Heart left ventricle (tissue), 16 donors: ENCODE measurements around the gene TMEM39B. TPM values are rescaled to one million over a fixed set of nuclear protein-coding genes. Genes with fewer than 3 reads are reported as not detected.
A peak's percentile ranks its signal among the peaks of the same experiment; 100 is the strongest.
"Not testable (repeated sequence)": the region's sequence is repeated elsewhere in the genome, so short reads cannot be mapped to it uniquely, and the experiment has no call there.

Experiments
- ATAC-seq, 4 donors: fragments of 200-7000 bp; cut with Tn5 transposase; one replicate each; pipeline ENCODE4 v1.9.1; 2020 to 2022; ENCODE audit warnings: moderate library complexity in 4 of 4, mild to moderate bottlenecking in 3 of 4, moderate number of reproducible peaks in 1 of 4
- DNase-seq, 5 donors: peaks; one replicate each; pipeline ENCODE4 v3.0.0-alpha.2; 2020
- H3K27ac ChIP-seq, 12 donors: fragments of 200-600 bp; sonication (generic) in 4 of 12; one replicate each; pipeline versions ENCODE4 v1.5.0 to v1.8.0; 2016 to 2022; ENCODE audit warnings: mild to moderate bottlenecking in 2 of 12
- H3K27me3 ChIP-seq, 9 donors: fragments of 200-600 bp; sonication (generic) in 2 of 9; one replicate each; pipeline versions ENCODE4 v1.5.1 to v1.8.0; 2016 to 2022; ENCODE audit warnings: mild to moderate bottlenecking in 3 of 9
- H3K36me3 ChIP-seq, 9 donors: fragments of 200-600 bp; sonication (generic) in 2 of 9; one replicate each; pipeline versions ENCODE4 v1.5.0 to v1.8.0; 2018 to 2022; ENCODE audit warnings: mild to moderate bottlenecking in 2 of 9
- H3K4me1 ChIP-seq, 12 donors: fragments of 200-600 bp; sonication (generic) in 4 of 12; one replicate each; pipeline versions ENCODE4 v1.5.0 to v1.8.0; 2016 to 2022; ENCODE audit warnings: mild to moderate bottlenecking in 3 of 12
- H3K4me3 ChIP-seq, 12 donors: fragments of 200-600 bp; sonication (generic) in 4 of 12; one replicate each; pipeline versions ENCODE4 v1.5.0 to v1.8.0; 2017 to 2022; ENCODE audit warnings: mild to moderate bottlenecking in 9 of 12, moderate library complexity in 4 of 12
- H3K9me3 ChIP-seq, 12 donors: fragments of 200-600 bp; sonication (generic) in 4 of 12; one replicate each; pipeline versions ENCODE4 v1.5.0 to v1.8.0; 2016 to 2022; ENCODE audit warnings: mild to moderate bottlenecking in 1 of 12
- POLR2A ChIP-seq, 2 donors: fragments of 450-650 bp; IDR thresholded peaks; one replicate each; pipeline ENCODE4 v1.6.1; 2017; ENCODE audit warnings: antibody characterized with exemption in 2 of 2, mild to moderate bottlenecking in 2 of 2, moderate library complexity in 2 of 2
- WGBS, 4 donors: extraction: QIAGEN DNeasy Blood & Tissue Kit in 2 of 4; methylation state at CpG; one replicate each; pipeline versions ENCODE4 v1.1.5 to v1.1.7; 2013 to 2018; 5-methylcytosine and 5-hydroxymethylcytosine counted together
- intact Hi-C, 10 donors: fragments of 100-400 bp; cut with DNase I; formaldehyde crosslinking; loops; one replicate each; pipeline versions ENCODE4 v1.11.1 to v1.14.2; 2022
- polyA plus RNA-seq, 2 donors: library from polyadenylated mRNA; stranded (reverse); fragments of 200-250 nt; gene quantifications; one replicate each; pipeline ENCODE4 v1.2.3, GENCODE V29; 2013
- total RNA-seq, 9 donors: library from RNA; depleted of rRNA in 2 of 9; stranded (reverse); fragments of >200 nt in 2 of 9; fragmentation: NEBNext Ultra II Directional in 3 of 9; extraction: Animal tissue kit (Norgen Biotek cat#: 25700) in 3 of 9; gene quantifications; one replicate each; pipeline versions ENCODE4 v1.1.0 to v1.2.4, GENCODE V29; 2016 to 2023
- TF ChIP-seq, protein P1 (sequence below), 12 donors: fragments of 200-600 bp; sonication (generic) in 4 of 12; IDR thresholded peaks; one replicate each; pipeline versions ENCODE4 v1.5.0 to v1.8.0; 2018 to 2022; ENCODE audit warnings: antibody characterized with exemption in 12 of 12, mild to moderate bottlenecking in 5 of 12
- donor health status: ischemic (EF 13 %, LVEDD 7.1; RV severe dilation, severe dysfunction).
- donor health status: healthy with polysubstance abuse.
- donor health status: DM: no; HTN: yes; CAD: no.
- donor health status: DM: no; HTN: no; CAD: no.
- donor health status: ischemic (EF 25% LVEDD 6.9; RV normal size, moderate dysfunction).
- donor health status: ischemic (EF 25% LVEDD 5.7; RV mildly dilated, moderate dysfunction).
- donor health status: healthy.
- donor health status: DM: yes; HTN: yes; CAD: no.
- donor health status: ischemic (EF 35%, LVEDD 5.7; RV mildly dilated, moderate dysfunction).
- donor health status: nonischemic (EF 11% LVEDD 7.7; RV severe dilation, severe dysfunction).
- donor health status: DM: yes; HTN: yes; CAD: no.
- donor health status: PGD.
- donor health status: ischemic (EF 29% LVEDD 5.4; RV normal size, mild dysfunction).
- donor health status: nonischemic (EF 23%, LVEDD 6.1; RV moderate dilation, normal function).

The TMEM39B gene
- total and polyA plus RNA-seq, 11 donors = 2.7 to 15.1 (median 6.3) TPM

DNA sequence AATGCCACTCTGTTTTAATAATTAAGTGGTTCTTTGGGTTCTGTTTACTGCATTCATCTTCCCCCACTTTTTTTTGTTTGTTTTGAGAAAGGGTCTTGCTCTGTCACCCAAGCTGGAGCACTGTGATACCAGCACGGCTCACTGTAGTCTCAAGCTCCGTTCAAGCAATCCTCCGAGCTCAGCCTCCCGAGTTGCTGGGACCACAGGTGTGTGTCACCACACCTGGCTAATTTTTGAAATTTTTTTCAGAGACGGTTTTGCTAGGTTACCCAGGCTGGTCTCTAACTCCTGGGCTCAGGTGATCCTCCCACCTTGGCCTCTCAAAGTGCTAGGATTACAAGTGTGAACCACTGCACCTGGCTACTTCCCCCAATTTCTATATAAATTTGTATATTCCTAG lies 64.4 kb downstream of the TMEM39B start:
- ATAC-seq = no peak
- no peaks in the 10 kb centered on the region for H3K27me3 ChIP-seq
- TF ChIP-seq, protein P1, sequence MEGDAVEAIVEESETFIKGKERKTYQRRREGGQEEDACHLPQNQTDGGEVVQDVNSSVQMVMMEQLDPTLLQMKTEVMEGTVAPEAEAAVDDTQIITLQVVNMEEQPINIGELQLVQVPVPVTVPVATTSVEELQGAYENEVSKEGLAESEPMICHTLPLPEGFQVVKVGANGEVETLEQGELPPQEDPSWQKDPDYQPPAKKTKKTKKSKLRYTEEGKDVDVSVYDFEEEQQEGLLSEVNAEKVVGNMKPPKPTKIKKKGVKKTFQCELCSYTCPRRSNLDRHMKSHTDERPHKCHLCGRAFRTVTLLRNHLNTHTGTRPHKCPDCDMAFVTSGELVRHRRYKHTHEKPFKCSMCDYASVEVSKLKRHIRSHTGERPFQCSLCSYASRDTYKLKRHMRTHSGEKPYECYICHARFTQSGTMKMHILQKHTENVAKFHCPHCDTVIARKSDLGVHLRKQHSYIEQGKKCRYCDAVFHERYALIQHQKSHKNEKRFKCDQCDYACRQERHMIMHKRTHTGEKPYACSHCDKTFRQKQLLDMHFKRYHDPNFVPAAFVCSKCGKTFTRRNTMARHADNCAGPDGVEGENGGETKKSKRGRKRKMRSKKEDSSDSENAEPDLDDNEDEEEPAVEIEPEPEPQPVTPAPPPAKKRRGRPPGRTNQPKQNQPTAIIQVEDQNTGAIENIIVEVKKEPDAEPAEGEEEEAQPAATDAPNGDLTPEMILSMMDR (IDR thresholded peaks at IDR 0.05) = no peak
- TF ChIP-seq POLR2A (IDR thresholded peaks at IDR 0.05) = no peak
- H3K4me1 ChIP-seq = peaks cover 0 to 33% (median 10%) of the 10 kb centered on the region in 12 donors
- WGBS, 4 donors = 96 to 97% (median 97%) methylated on average over 5 of the region's 5 CpGs
- intact Hi-C loops = no loop called here
- H3K9me3 ChIP-seq = no peaks in the 10 kb centered on the region
- peaks cover 0 to 4% (median 0%) of the 10 kb centered on the region in 9 donors for H3K36me3 ChIP-seq
- DNase-seq = no peak
- H3K27ac ChIP-seq = no peak overlapping the region
- no peak overlapping the region for H3K4me3 ChIP-seq

DNA sequence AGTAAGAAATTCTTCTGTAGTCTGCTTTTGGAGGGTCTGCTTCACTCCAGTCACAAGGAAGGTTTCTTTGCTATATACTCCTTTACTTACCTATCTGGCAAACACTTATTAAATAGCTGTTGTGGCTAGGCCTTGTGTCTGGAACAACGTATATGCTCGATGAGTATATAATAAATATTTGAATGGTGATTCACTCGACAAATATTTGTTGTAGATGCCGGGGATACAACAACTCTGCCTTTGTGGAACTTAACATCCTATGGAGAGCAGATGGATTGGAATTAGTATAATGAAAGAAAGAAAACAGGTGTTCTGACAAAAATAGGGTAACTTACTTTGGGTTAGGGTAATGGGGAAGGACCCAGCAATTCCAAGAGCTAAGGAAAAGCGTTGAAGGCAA lies 66.2 kb downstream of the TMEM39B start:
- H3K36me3 ChIP-seq = peaks cover 0 to 4% (median 0%) of the 10 kb centered on the region in 9 donors
- WGBS, 4 donors = 72 to 78% (median 74%) methylated on average over 5 of the region's 5 CpGs
- H3K4me3 ChIP-seq = no peak overlapping the region
- H3K9me3 ChIP-seq = no peaks in the 10 kb centered on the region
- intact Hi-C loops = no loop called here
- ATAC-seq (no peak), DNase-seq (no peak)
- H3K27ac ChIP-seq = no peak overlapping the region
- peaks cover 0 to 49% (median 21%) of the 10 kb centered on the region in 12 donors for H3K4me1 ChIP-seq
- no peak for TF ChIP-seq POLR2A (IDR thresholded peaks at IDR 0.05)
- TF ChIP-seq, protein P1 (IDR thresholded peaks at IDR 0.05) = no peak
- H3K27me3 ChIP-seq = no peaks in the 10 kb centered on the region

DNA sequence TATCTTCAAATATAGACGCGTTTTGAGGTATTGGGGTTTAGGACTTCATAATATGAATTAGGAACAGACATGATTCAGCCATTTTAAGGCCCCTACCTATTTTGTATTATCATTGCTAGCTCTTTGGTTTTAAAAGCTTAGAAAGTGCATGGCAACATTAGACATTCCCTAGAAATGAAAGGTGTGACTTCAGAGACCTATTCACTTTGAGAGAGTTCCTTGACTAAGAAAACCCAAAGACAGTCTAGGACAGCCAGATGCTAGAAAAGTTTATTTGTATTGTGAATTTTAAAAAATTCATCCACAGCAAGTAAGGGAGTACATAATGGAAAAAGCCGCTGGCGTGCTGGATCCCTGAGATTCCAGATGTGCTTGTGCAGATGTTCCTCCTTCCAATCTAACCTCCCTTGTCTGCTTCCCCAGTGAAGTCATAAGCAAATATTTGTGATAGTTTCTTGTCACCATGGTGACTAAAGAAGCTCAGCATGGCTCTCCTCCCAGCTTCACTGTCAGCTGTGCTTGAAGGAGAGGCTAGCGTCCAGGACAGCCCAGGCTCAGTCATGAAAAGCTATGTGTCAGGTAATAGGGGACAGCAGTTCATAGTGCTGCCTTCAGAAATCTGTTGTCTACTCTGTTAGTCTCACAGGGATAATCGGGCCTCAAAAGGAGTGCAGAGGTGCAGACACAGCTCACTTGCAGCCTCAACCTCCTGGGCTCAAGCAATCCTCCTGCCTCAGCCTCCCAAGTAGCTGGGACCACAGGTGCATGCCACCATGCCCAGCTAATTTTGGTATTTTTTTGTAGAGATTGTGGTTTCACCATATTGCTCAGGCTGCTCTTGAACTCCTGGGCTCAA lies 69.9 kb downstream of the TMEM39B start:
- whole genome bisulfite sequencing, 4 donors = 37 to 57% (median 51%) methylated on average over 6 of the region's 6 CpGs
- peaks cover 0 to 10% (median 0%) of the 10 kb centered on the region in 12 donors for H3K9me3 ChIP-seq
- intact Hi-C loops = no loop called here
- H3K36me3 ChIP-seq = no peaks in the 10 kb centered on the region
- ATAC-seq (peak; percentile 90 to 95 (median 92)), DNase-seq (peak in 4 of 5 donors; percentile 44 to 64 (median 62))
- TF ChIP-seq, protein P1 (IDR thresholded peaks at IDR 0.05) = no peak
- no peak for TF ChIP-seq POLR2A (IDR thresholded peaks at IDR 0.05)
- no peak overlapping the region for H3K4me3 ChIP-seq
- peaks cover 0 to 49% (median 24%) of the 10 kb centered on the region in 12 donors for H3K4me1 ChIP-seq
- peak overlapping the region; percentile 7 to 81 (median 52) for H3K27ac ChIP-seq
- H3K27me3 ChIP-seq = no peaks in the 10 kb centered on the region

DNA sequence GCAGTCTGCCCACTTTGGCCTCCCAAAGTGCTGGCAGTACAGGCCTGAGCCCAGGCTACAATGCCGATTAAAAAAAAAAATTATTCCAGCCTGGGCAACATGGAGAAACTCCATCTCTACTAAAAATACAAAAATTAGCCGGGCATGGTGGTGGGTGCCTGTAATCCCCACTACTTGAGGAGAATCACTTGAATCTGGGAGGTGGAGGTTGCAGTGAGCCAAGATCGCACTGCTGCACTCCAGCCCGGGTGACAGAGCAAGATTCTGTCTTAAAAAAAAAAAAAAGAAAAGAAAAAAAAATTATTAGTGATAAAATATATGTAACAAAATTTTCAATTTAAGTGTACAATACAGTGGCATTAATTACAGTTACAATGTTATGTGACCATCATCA lies 70.6 kb downstream of the TMEM39B start:
- H3K4me3 ChIP-seq, H3K36me3 ChIP-seq, H3K27me3 ChIP-seq, intact Hi-C loops, ATAC-seq, DNase-seq: not testable (repeated sequence)
- Histone ChIP-seq H3K27ac (peak overlapping the region in 8 of 12 donors; percentile 7 to 60 (median 38)), H3K9me3 (peaks cover 0 to 16% (median 0%) of the 10 kb centered on the region in 12 donors), H3K4me1 (peaks cover 0 to 49% (median 24%) of the 10 kb centered on the region in 12 donors)
- 78 to 85% (median 82%) methylated on average over 4 of the region's 4 CpGs for WGBS, 4 donors
